H1 (cell line): Measurements from ENCODE around the gene PCGF3. TPM values are rescaled to one million over a fixed set of nuclear protein-coding genes. Genes with fewer than 3 reads are reported as not detected.

Source experiments
- CTCF ChIA-PET: fragments of 300-600 bp; sonication (Branson Sonifier 250); formaldehyde crosslinking; loops from one replicate; lab custom pipeline; 2021; ENCODE audit not compliant: partially characterized antibody; lab: Charles Lee
- POLR2A ChIA-PET: fragments of 300-600 bp; sonication (Branson Sonifier 250); formaldehyde crosslinking; loops from one replicate; lab custom pipeline; 2021; ENCODE audit warnings: inconsistent platforms; ENCODE audit not compliant: partially characterized antibody; lab: Charles Lee
- DNase-seq, 2 experiments: peaks; one replicate each; pipeline versions ENCODE4 v3.0.0 to v3.0.0-alpha.2; 2010 to 2022; ENCODE audit warnings: low spot score in 2 of 2, low read depth in 1 of 2, mixed read lengths in 1 of 2
- FAIRE-seq: peaks from 2 replicates; lab custom pipeline; 2011; peaks lifted over from hg19 to GRCh38; lab: Jason Lieb, UNC
- H2AFZ ChIP-seq: 2 replicates; pipeline ENCODE4 v1.8.1; 2012; ENCODE audit warnings: low read length, inconsistent platforms
- H2AK5ac ChIP-seq: 2 replicates; pipeline ENCODE4 v1.6.1; 2013; ENCODE audit warnings: low read depth, low read length
- H2BK120ac ChIP-seq: replicated peaks from 2 replicates; pipeline ENCODE3; 2013; ENCODE audit warnings: low read depth, low read length, inconsistent platforms
- H2BK12ac ChIP-seq: 2 replicates; pipeline ENCODE4 v1.6.1; 2013; ENCODE audit warnings: low read depth, low read length
- H2BK15ac ChIP-seq: 2 replicates; pipeline ENCODE4 v1.6.1; 2013; ENCODE audit warnings: low read length
- H2BK20ac ChIP-seq: 2 replicates; pipeline ENCODE4 v1.6.1; 2013; ENCODE audit warnings: low read length
- H2BK5ac ChIP-seq: 2 replicates; pipeline ENCODE4 v1.6.1; 2013; ENCODE audit warnings: low read depth, low read length
- H3K14ac ChIP-seq: 2 replicates; pipeline ENCODE4 v1.6.1; 2013; ENCODE audit warnings: inconsistent platforms; ENCODE audit not compliant: insufficient read length
- H3K18ac ChIP-seq: 2 replicates; pipeline ENCODE4 v1.6.1; 2013; ENCODE audit warnings: low read length; ENCODE audit errors: extremely low read depth
- H3K23ac ChIP-seq: 2 replicates; pipeline ENCODE4 v1.6.1; 2013; ENCODE audit warnings: inconsistent platforms; ENCODE audit not compliant: insufficient read length
- H3K23me2 ChIP-seq: 2 replicates; pipeline ENCODE4 v1.6.1; 2013; ENCODE audit warnings: low read depth, low read length
- H3K27ac ChIP-seq: 2 replicates; pipeline ENCODE4 v1.6.1; 2011; ENCODE audit warnings: low read depth, low read length, inconsistent platforms
- H3K27me3 ChIP-seq, 4 experiments: replicated peaks in 1 of 4; 1 replicate in 1 of 4; 2 replicates in 3 of 4; pipeline versions ENCODE4 v1.6.1 to v1.8.1; 2011 to 2013; ENCODE audit warnings: low read length in 3 of 4, mild to moderate bottlenecking in 3 of 4, inconsistent platforms in 2 of 4, mixed read lengths in 2 of 4, moderate library complexity in 1 of 4; ENCODE audit not compliant: control insufficient read depth in 3 of 4, insufficient read depth in 3 of 4; ENCODE audit errors: extremely low read depth in 1 of 4
- H3K36me3 ChIP-seq, 4 experiments: 2 replicates each; pipeline versions ENCODE4 v1.6.1 to v1.8.1; 2011 to 2013; ENCODE audit warnings: mild to moderate bottlenecking in 4 of 4, low read length in 3 of 4, moderate library complexity in 2 of 4, control low read depth in 1 of 4, inconsistent platforms in 1 of 4; ENCODE audit not compliant: insufficient read depth in 4 of 4, control insufficient read depth in 2 of 4
- H3K4ac ChIP-seq: replicated peaks from 2 replicates; pipeline ENCODE3; 2013; ENCODE audit warnings: low read length, low read depth, mixed read lengths, inconsistent platforms; ENCODE audit not compliant: insufficient read length
- H3K4me1 ChIP-seq, 4 experiments: replicated peaks in 1 of 4; 1 replicate in 1 of 4; 2 replicates in 3 of 4; pipeline versions ENCODE4 v1.6.1 to v1.8.1; 2011 to 2013; ENCODE audit warnings: low read length in 3 of 4, inconsistent platforms in 2 of 4, mixed read lengths in 1 of 4; ENCODE audit not compliant: insufficient read depth in 4 of 4, control insufficient read depth in 3 of 4
- H3K4me2 ChIP-seq, 2 experiments: 2 replicates each; pipeline versions ENCODE4 v1.6.1 to v1.8.1; 2011 to 2013; ENCODE audit warnings: low read depth in 2 of 2, low read length in 2 of 2, control low read depth in 1 of 2, inconsistent platforms in 1 of 2, mild to moderate bottlenecking in 1 of 2; ENCODE audit not compliant: insufficient read depth in 1 of 2
- H3K4me3 ChIP-seq, 4 experiments: fragments of 200-600, 300-600 bp in 1 of 4; sonication (generic), shearing (Covaris generic), sonication (Bioruptor Twin) in 1 of 4; 2 replicates each; pipeline versions ENCODE4 v1.5.1 to v1.8.1; 2011 to 2016; ENCODE audit warnings: low read length in 4 of 4, low read depth in 3 of 4, control low read depth in 2 of 4, inconsistent platforms in 2 of 4, mild to moderate bottlenecking in 2 of 4, mixed read lengths in 1 of 4, moderate library complexity in 1 of 4; ENCODE audit not compliant: insufficient read depth in 2 of 4; ENCODE audit errors: extremely low read depth in 1 of 4
- H3K56ac ChIP-seq: replicated peaks from 2 replicates; pipeline ENCODE3; 2013; ENCODE audit warnings: low read depth, mild to moderate bottlenecking, mixed read lengths, low read length, inconsistent platforms; ENCODE audit not compliant: insufficient read length
- H3K79me1 ChIP-seq: 2 replicates; pipeline ENCODE4 v1.6.1; 2013; ENCODE audit warnings: low read depth, low read length, control low read depth
- H3K79me2 ChIP-seq, 2 experiments: 2 replicates each; pipeline versions ENCODE4 v1.6.1 to v1.8.1; 2012 to 2013; ENCODE audit warnings: low read length in 2 of 2, mild to moderate bottlenecking in 2 of 2, inconsistent platforms in 1 of 2; ENCODE audit not compliant: insufficient read depth in 2 of 2, control insufficient read depth in 1 of 2
- H3K9ac ChIP-seq, 4 experiments: replicated peaks in 1 of 4; 1 replicate in 1 of 4; 2 replicates in 3 of 4; pipeline versions ENCODE4 v1.6.1 to v1.8.1; 2011 to 2013; ENCODE audit warnings: low read depth in 3 of 4, low read length in 3 of 4, control low read depth in 2 of 4, mild to moderate bottlenecking in 2 of 4, moderate library complexity in 2 of 4, inconsistent platforms in 1 of 4; ENCODE audit errors: extremely low read depth in 1 of 4
- H3K9me3 ChIP-seq, 2 experiments: 2 replicates each; pipeline versions ENCODE4 v1.6.1 to v1.8.1; 2012 to 2013; ENCODE audit warnings: mild to moderate bottlenecking in 2 of 2, moderate library complexity in 2 of 2, control low read depth in 1 of 2, inconsistent platforms in 1 of 2, low read depth in 1 of 2, low read length in 1 of 2, mixed read lengths in 1 of 2; ENCODE audit not compliant: insufficient read depth in 2 of 2
- H4K20me1 ChIP-seq, 2 experiments: replicated peaks in 1 of 2; 2 replicates each; pipeline versions ENCODE3 to v1.8.1; 2011 to 2013; ENCODE audit warnings: inconsistent platforms in 2 of 2, low read length in 2 of 2, mild to moderate bottlenecking in 1 of 2; ENCODE audit not compliant: insufficient read depth in 2 of 2, control insufficient read depth in 1 of 2
- H4K5ac ChIP-seq: 2 replicates; pipeline ENCODE4 v1.6.1; 2013; ENCODE audit warnings: low read length, low read depth, mixed read lengths, inconsistent platforms; ENCODE audit not compliant: insufficient read length
- H4K8ac ChIP-seq: 2 replicates; pipeline ENCODE4 v1.8.0; 2013; ENCODE audit warnings: mild to moderate bottlenecking, moderate library complexity, low read length, inconsistent platforms; ENCODE audit not compliant: insufficient read depth; ENCODE audit errors: extremely low read depth
- H4K91ac ChIP-seq: replicated peaks from 2 replicates; pipeline ENCODE3; 2013; ENCODE audit warnings: low read length, mixed read lengths, inconsistent platforms; ENCODE audit not compliant: insufficient read length
- CHD2 ChIP-seq: IDR thresholded peaks from 2 replicates; pipeline ENCODE4 v1.6.1; 2012; ENCODE audit warnings: low read length, improper control_type of control experiment
- E2F6 ChIP-seq: IDR thresholded peaks from 2 replicates; pipeline ENCODE4 v1.6.1; 2012; ENCODE audit warnings: inconsistent platforms
- KDM5A ChIP-seq: fragments of 200-600 bp; IDR thresholded peaks from 2 replicates; pipeline ENCODE4 v1.7.1; 2012; ENCODE audit warnings: mild to moderate bottlenecking, low read length, inconsistent platforms, mixed read lengths
- POLR2A ChIP-seq, 2 experiments: IDR thresholded peaks; 1 replicate in 1 of 2; 2 replicates in 1 of 2; pipeline ENCODE4 v1.6.1; 2011; ENCODE audit warnings: low read depth in 2 of 2, low read length in 2 of 2, mild to moderate bottlenecking in 2 of 2; ENCODE audit errors: control extremely low read depth in 1 of 2
- RBBP5 ChIP-seq: IDR thresholded peaks from 2 replicates; pipeline ENCODE4 v1.7.1; 2012; ENCODE audit warnings: low read depth, mild to moderate bottlenecking, inconsistent platforms, low read length, moderate library complexity, borderline replicate concordance
- RFX5 ChIP-seq: IDR thresholded peaks from 2 replicates; pipeline ENCODE4 v1.6.1; 2011; ENCODE audit warnings: low read depth, low read length, improper control_type of control experiment, borderline replicate concordance
- SIN3A ChIP-seq, 2 experiments: IDR thresholded peaks in 1 of 2; conservative IDR thresholded peaks in 1 of 2; 2 replicates each; pipeline ENCODE4 v1.6.1; 2011 to 2012; ENCODE audit warnings: low read length in 2 of 2, improper control_type of control experiment in 1 of 2, low read depth in 1 of 2, mild to moderate bottlenecking in 1 of 2
- TAF1 ChIP-seq: IDR thresholded peaks from 2 replicates; pipeline ENCODE4 v1.6.1; 2011; ENCODE audit warnings: mild to moderate bottlenecking, low read depth, low read length
- ZNF274 ChIP-seq: IDR thresholded peaks from 2 replicates; pipeline ENCODE4 v1.7.0; 2012; ENCODE audit warnings: low read length, borderline replicate concordance; ENCODE audit errors: extremely low read depth
- WGBS, 2 experiments: shearing (Covaris generic) in 1 of 2; methylation state at CpG; one replicate each; pipeline versions ENCODE4 v1.1.6 to v1.1.7; 2013 to 2015; ENCODE audit warnings: low lambda C conversion rate in 2 of 2, mixed read lengths in 2 of 2, inconsistent platforms in 1 of 2, low coverage in 1 of 2, missing lambda C conversion rate in 1 of 2; ENCODE audit not compliant: insufficient replicate concordance in 2 of 2, insufficient coverage in 1 of 2, insufficient read length in 1 of 2; ENCODE audit errors: extremely low coverage in 1 of 2, missing lambda C conversion rate in 1 of 2; 5-methylcytosine and 5-hydroxymethylcytosine counted together
- polyA plus RNA-seq, 7 experiments: library from polyadenylated mRNA; depleted of rRNA in 3 of 7; stranded (reverse) in 5 of 7; unstranded in 2 of 7; fragments of >200 nt in 5 of 7; fragments of 200-250 nt in 2 of 7; gene quantifications; 1 replicate in 5 of 7; 2 replicates in 1 of 7; 4 replicates in 1 of 7; pipeline versions ENCODE4 v1.2.1 to v1.2.3, GENCODE V29; 2011 to 2013; ENCODE audit warnings: missing spikeins in 2 of 7, mixed read lengths in 2 of 7
- total RNA-seq: library from RNA; stranded (reverse); fragmentation: NEBNext Ultra II Directional; extraction: Animal tissue kit (Norgen Biotek cat#: 25700); gene quantifications from 2 replicates; pipeline ENCODE4 v1.2.1, GENCODE V29; 2021

The PCGF3 gene
- total and polyA plus RNA-seq, 2 of the 8 experiments (the other 6 are each of a cell fraction or from before 2014, with no cell fraction given): 52.7 to 52.9 TPM

GRCh38 chr4:687971-688853, 17.4 kb upstream of the PCGF3 start:
- Histone ChIP-seq H4K8ac (peak overlapping the region; percentile 81; the same call in 1 of the 2 replicates), H2BK5ac (no peak overlapping the region), H3K23me2 (peaks cover 6% of the 10 kb centered on the region; the same call in 1 of the 2 replicates), H3K4ac (peak overlapping the region; percentile 71), H3K56ac (no peak overlapping the region), H2BK15ac (peak overlapping the region; percentile 99), H3K79me1 (no peaks in the 10 kb centered on the region), H3K36me3 (no peaks in the 10 kb centered on the region), H3K18ac (peak overlapping the region; percentile 71; the same call in 1 of the 2 replicates), H3K27ac (no peak overlapping the region), H3K4me3 (peak overlapping the region; percentile 33 to 66 (median 46)), H3K9me3 (no peaks in the 10 kb centered on the region), H2BK12ac (peak overlapping the region; percentile 85; the same call in 1 of the 2 replicates), H3K9ac (no peak overlapping the region; a peak in 2 of 7 replicates), H3K23ac (no peak overlapping the region), H3K4me1 (peaks cover 0 to 25% (median 19%) of the 10 kb centered on the region in 4 experiments; a peak in 6 of 7 replicates), H3K4me2 (peak overlapping the region; percentile 68 to 85), H3K79me2 (no peaks in the 10 kb centered on the region), H2BK120ac (peak overlapping the region; percentile 21), H2AFZ (no peak overlapping the region), H3K27me3 (peaks cover 0 to 4% (median 0%) of the 10 kb centered on the region in 4 experiments; a peak in 1 of 7 replicates), H4K5ac (no peak overlapping the region), H2BK20ac (no peak overlapping the region), H4K91ac (no peak overlapping the region), H2AK5ac (peak overlapping the region; percentile 95; the same call in 1 of the 2 replicates), H3K14ac (no peak overlapping the region), H4K20me1 (peaks cover 0 to 6% of the 10 kb centered on the region in 2 experiments)
- CTCF ChIA-PET: interaction anchor here (0.6 to 5.7 kb wide), 4 partner anchors 12 to 82 kb away, joined by 3 to 65 read pairs (median 3); no protein-coding TSS in a partner anchor
- FAIRE-seq (no peak), DNase-seq (no peak)
- 43% methylated on average over 19 of the region's 26 CpGs; no CpG with 5 or more reads in 1 of the 2 experiments for WGBS, 2 experiments
- POLR2A ChIA-PET: interaction anchor here (0.6 to 2.2 kb wide), 8 partner anchors 8 to 280 kb away, joined by 3 to 9 read pairs (median 3); no protein-coding TSS in a partner anchor
- TF ChIP-seq POLR2A (IDR thresholded peaks at IDR 0.05; ENCODE audit: control extremely low read depth in 1 of 2, low read depth in 2 of 2, low read length in 2 of 2): peak in 1 of 2 experiments; percentile 38; a peak in 2 of 3 replicates
- no peak for TF ChIP-seq KDM5A
- 0 out of 2 replicates have a peak, but pooled peaks have one; percentile 2 for TF ChIP-seq RBBP5
- no peak for TF ChIP-seq ZNF274
- peak; percentile 12 to 68; a peak in 1 of 4 replicates for TF ChIP-seq SIN3A (conservative IDR thresholded peaks at IDR 0.05 in 1 of 2, IDR thresholded peaks at IDR 0.05 in 1 of 2; ENCODE audit: low read depth in 1 of 2, low read length in 2 of 2)
- peak; percentile 99 for TF ChIP-seq E2F6
- no peak for TF ChIP-seq RFX5
- TF ChIP-seq TAF1: peak; percentile 28; the same call in 1 of the 2 replicates
- no peak for TF ChIP-seq CHD2
